ENCODE data around the gene MANF. TPM values are rescaled to one million over a fixed set of nuclear protein-coding genes. Genes with fewer than 3 reads are reported as not detected.

MANF gene
- total and polyA plus RNA-seq, 2 of the 4 experiments (the other 2 are of a cell fraction): 65.4 to 122 TPM

- intact Hi-C loops (cut with micrococcal nuclease): no loop called here
- DNase-seq (peak; percentile 41), ATAC-seq (ENCODE audit: low read depth) (0 out of 2 replicates have a peak, but pooled peaks have one; percentile 59)
- in situ Hi-C loops (cut with MboI; ENCODE audit: low sequenced_read_pairs): no loop called here
- Histone ChIP-seq H2BK120ac (ENCODE audit: low read depth, low read length) (no peak overlapping the region), H3K9me3 (ENCODE audit: control insufficient read depth, insufficient read depth, low read length) (no peaks in the 10 kb centered on the region), H3K4me1 (ENCODE audit: control insufficient read depth, insufficient read depth, low read length) (no peaks in the 10 kb centered on the region), H3K56ac (ENCODE audit: extremely low read depth, insufficient read depth, low read length) (no peak overlapping the region), H2BK20ac (ENCODE audit: low read depth, low read length) (no peak overlapping the region), H3K4me3 (ENCODE audit: insufficient read depth, low read depth, low read length) (no peak overlapping the region), H3K14ac (replicated peaks; ENCODE audit: low read depth, low read length) (no peak overlapping the region), H4K20me1 (ENCODE audit: insufficient read depth, low read length) (no peaks in the 10 kb centered on the region), H3K79me1 (ENCODE audit: low read depth in 1 of 2, low read length in 2 of 2) (peaks cover 3 to 7% of the 10 kb centered on the region in 2 experiments; a peak in 3 of 4 replicates), H3K18ac (ENCODE audit: low read depth, low read length) (no peak overlapping the region), H3K27me3 (ENCODE audit: control insufficient read depth, insufficient read depth, low read length) (no peaks in the 10 kb centered on the region), H3K23ac (ENCODE audit: low read depth, low read length) (no peak overlapping the region), H3K9me1 (ENCODE audit: insufficient read depth, low read length) (no peaks in the 10 kb centered on the region), H2BK15ac (ENCODE audit: low read depth, low read length) (no peak overlapping the region), H3K36me3 (ENCODE audit: control insufficient read depth, insufficient read depth, low read length) (peaks cover 11% of the 10 kb centered on the region), H4K5ac (ENCODE audit: low read depth, low read length) (no peak overlapping the region), H3K9ac (ENCODE audit: low read depth, low read length) (no peak overlapping the region), H2AFZ (replicated peaks; ENCODE audit: low read length, poor library complexity) (no peak overlapping the region), H3K27ac (ENCODE audit: insufficient read depth, low read length) (no peak overlapping the region), H2AK9ac (replicated peaks; ENCODE audit: low read depth, low read length, poor library complexity) (no peak overlapping the region), H4K8ac (ENCODE audit: low read depth in 2 of 2, low read length in 2 of 2) (no peak overlapping the region), H3K4me2 (ENCODE audit: low read depth, low read length) (no peak overlapping the region), H2BK5ac (ENCODE audit: low read depth, low read length, poor library complexity, severe bottlenecking) (no peak overlapping the region), H4K91ac (ENCODE audit: insufficient read depth, low read depth, low read length) (no peak overlapping the region), H3K4ac (ENCODE audit: low read depth, low read length) (no peak overlapping the region), H2AK5ac (ENCODE audit: low read depth, low read length) (no peak overlapping the region)
- CTCF ChIA-PET: interaction anchor here (1.0 to 1.9 kb wide), 5 partner anchors 9 to 52 kb away, joined by 3 to 7 read pairs (median 4); no protein-coding TSS in a partner anchor
- no peak for TF ChIP-seq RFX5 (IDR thresholded peaks at IDR 0.05; ENCODE audit: low read depth, low read length)
- no peak for TF ChIP-seq RAD21 (IDR thresholded peaks at IDR 0.05; ENCODE audit: low read length)
- TF ChIP-seq, protein P1, sequence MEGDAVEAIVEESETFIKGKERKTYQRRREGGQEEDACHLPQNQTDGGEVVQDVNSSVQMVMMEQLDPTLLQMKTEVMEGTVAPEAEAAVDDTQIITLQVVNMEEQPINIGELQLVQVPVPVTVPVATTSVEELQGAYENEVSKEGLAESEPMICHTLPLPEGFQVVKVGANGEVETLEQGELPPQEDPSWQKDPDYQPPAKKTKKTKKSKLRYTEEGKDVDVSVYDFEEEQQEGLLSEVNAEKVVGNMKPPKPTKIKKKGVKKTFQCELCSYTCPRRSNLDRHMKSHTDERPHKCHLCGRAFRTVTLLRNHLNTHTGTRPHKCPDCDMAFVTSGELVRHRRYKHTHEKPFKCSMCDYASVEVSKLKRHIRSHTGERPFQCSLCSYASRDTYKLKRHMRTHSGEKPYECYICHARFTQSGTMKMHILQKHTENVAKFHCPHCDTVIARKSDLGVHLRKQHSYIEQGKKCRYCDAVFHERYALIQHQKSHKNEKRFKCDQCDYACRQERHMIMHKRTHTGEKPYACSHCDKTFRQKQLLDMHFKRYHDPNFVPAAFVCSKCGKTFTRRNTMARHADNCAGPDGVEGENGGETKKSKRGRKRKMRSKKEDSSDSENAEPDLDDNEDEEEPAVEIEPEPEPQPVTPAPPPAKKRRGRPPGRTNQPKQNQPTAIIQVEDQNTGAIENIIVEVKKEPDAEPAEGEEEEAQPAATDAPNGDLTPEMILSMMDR (conservative IDR thresholded peaks at IDR 0.05; ENCODE audit: low read depth, low read length): peak; percentile 47
- TF ChIP-seq MAZ (IDR thresholded peaks at IDR 0.05; ENCODE audit: borderline replicate concordance, low read depth, low read length): no peak
- dilution Hi-C loops (cut with HindIII; ENCODE audit: low sequenced_read_pairs, unreplicated experiment): no loop called here
- POLR2A ChIA-PET (ENCODE audit: unreplicated experiment): no interaction called here
- BruUV-seq (replicated peaks): no TSS peak
Measured at GRCh38 chr3:51434746-51435327, 49.7 kb downstream of the MANF start.

Measured in IMR-90 (cell line).